SK-N-MC (cell line): Measurements from ENCODE around the gene ACOD1.
A peak's percentile ranks its signal among the peaks of the same experiment; 100 is the strongest.

Experiments used
- DNase-seq: peaks from one replicate; pipeline ENCODE4 v3.0.0-alpha.2; 2011; ENCODE audit warnings: low read depth, low spot score
- H3K27ac ChIP-seq: fragments of 200-600 bp; sonication (generic); 2 replicates; pipeline ENCODE4 v1.5.1; 2016; ENCODE audit warnings: mixed run types
- H3K36me3 ChIP-seq: fragments of 200-600 bp; sonication (generic); 2 replicates; pipeline ENCODE4 v1.6.1; 2017; ENCODE audit warnings: antibody characterized with exemption, low read length, mixed read lengths; ENCODE audit not compliant: insufficient read depth
- H3K4me3 ChIP-seq: fragments of 200-600 bp; sonication (generic); 2 replicates; pipeline ENCODE4 v1.5.1; 2016
- H3K9ac ChIP-seq: fragments of 200-600 bp; sonication (generic); 2 replicates; pipeline ENCODE4 v1.8.0; 2017; ENCODE audit warnings: mixed run types, mixed read lengths; ENCODE audit not compliant: insufficient read length
- H3K9me3 ChIP-seq: fragments of 200-600 bp; sonication (generic); 2 replicates; pipeline ENCODE4 v1.6.1; 2017; ENCODE audit warnings: low read depth, mild to moderate bottlenecking, antibody characterized with exemption, low read length, moderate library complexity, mixed read lengths
- EZH2 ChIP-seq: fragments of 200-600 bp; sonication (generic); IDR thresholded peaks from one replicate; pipeline ENCODE4 v1.6.1; 2017; ENCODE audit warnings: antibody characterized with exemption
- FOXP2 ChIP-seq: optimal IDR thresholded peaks from 2 replicates; pipeline ENCODE3; 2011; ENCODE audit warnings: mild to moderate bottlenecking, moderate library complexity; ENCODE audit not compliant: insufficient read depth; ENCODE audit errors: extremely low read length, control extremely low read depth
- POLR2AphosphoS5 ChIP-seq: IDR thresholded peaks from 2 replicates; pipeline ENCODE4 v1.6.1; 2012; ENCODE audit warnings: mild to moderate bottlenecking, low read depth, low read length, borderline replicate concordance

ACOD1 gene

DNA sequence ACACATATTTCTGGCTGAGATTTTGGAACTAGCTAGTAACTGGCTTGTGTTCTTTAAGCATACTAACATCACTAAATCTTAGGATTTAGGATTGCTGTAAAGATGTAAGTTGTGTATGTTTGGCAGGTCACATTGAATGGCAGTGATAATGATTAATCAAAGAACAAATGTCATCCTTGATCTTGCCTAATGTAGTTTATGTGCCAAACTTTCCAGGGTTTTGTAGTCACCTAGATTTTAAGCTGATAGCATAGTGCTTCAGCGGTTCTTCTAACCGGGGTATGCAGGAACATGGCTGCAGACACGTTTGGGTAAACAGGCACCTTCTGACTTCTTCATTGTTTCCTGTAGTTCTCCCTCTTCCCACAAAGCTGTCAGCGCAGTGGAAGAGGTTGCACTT is 53.2 kb downstream of the ACOD1 start:
- TF ChIP-seq FOXP2 (no peak), EZH2 (no peak), POLR2AphosphoS5 (no peak)
- Histone ChIP-seq H3K4me3 (peak overlapping the region; percentile 75), H3K36me3 (peaks cover 55% of the 10 kb centered on the region), H3K9ac (peak overlapping the region; percentile 51), H3K9me3 (no peaks in the 10 kb centered on the region), H3K27ac (peak overlapping the region; percentile 90)
- no peak for DNase-seq

DNA sequence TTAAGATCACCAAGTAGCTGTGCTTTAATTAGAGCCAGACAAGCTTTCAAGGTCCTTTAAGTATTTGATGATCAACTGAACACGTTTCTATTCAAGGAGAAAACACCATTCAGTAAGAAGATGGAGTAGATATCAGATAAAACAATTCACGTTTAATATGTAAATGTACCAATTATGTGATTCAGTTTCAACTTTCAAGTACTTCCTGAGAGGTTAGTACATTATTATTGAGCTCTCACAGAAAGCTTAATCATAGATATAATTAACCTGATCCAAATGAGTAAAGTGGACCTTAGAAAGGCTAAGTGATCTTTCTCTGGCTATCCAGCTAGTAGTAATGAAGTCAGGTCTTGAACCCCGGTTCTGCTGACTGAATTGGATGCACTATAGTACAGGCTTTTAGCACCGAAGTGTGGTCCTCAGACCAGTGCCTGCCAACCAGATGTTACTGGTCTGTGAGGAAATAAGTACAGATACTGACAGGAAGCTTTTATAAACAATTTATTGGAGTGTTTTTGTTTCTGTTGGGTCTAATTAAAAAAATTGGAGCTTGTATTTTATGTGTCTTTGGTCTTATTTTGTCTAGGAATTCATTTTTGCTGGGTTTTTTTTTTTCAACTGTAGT is 53.8 kb downstream of the ACOD1 start:
- Histone ChIP-seq H3K36me3 (peaks cover 55% of the 10 kb centered on the region), H3K9me3 (no peaks in the 10 kb centered on the region), H3K4me3 (peak overlapping the region; percentile 75), H3K27ac (peak overlapping the region; percentile 90), H3K9ac (no peak overlapping the region)
- TF ChIP-seq POLR2AphosphoS5 (no peak), FOXP2 (no peak), EZH2 (no peak)
- DNase-seq = no peak

DNA sequence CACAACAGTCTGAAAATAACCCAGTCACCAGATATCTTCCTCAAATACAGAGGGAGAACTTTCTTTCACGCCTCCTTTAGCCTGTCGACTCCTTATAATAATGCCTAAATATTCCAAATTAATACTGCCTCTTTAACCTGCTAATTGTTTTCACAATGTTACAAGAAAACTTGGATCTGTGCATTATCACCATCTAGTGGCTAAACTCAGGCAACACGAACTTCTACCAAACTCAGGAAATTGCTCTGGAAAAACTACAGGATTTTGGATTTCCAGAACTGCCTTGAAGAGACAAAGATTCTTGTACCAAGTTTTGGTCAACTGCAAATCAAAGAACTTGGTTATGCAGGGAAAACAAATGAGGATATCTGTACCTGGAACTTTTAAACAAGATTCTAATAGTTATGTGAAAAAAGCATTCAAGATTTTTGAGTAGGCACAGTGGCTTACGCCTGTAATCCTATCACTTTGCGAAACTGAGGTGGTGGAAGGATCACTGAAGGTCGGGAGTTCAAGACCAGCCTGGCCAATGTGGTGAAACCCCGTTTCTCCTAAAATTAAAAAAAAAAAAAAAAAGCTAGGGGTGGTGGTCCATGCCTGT is 54.4 kb downstream of the ACOD1 start:
- H3K27ac ChIP-seq = peak overlapping the region; percentile 90; the same call in 1 of the 2 replicates
- peak overlapping the region; percentile 75 for H3K4me3 ChIP-seq
- no peaks in the 10 kb centered on the region for H3K9me3 ChIP-seq
- DNase-seq = no peak
- H3K9ac ChIP-seq = no peak overlapping the region
- H3K36me3 ChIP-seq = peaks cover 54% of the 10 kb centered on the region
- no peak for TF ChIP-seq EZH2
- TF ChIP-seq POLR2AphosphoS5 = no peak
- no peak for TF ChIP-seq FOXP2
